DOHH2 (cell line): ENCODE measurements around the gene TFPT.
A peak's percentile ranks its signal among the peaks of the same experiment; 100 is the strongest.

Experiments
- H3F3A ChIP-seq: fragments of 200-600 bp; sonication (generic), shearing (Covaris generic); 2 replicates; pipeline ENCODE4 v1.6.0; 2016; ENCODE audit warnings: antibody characterized with exemption, mild to moderate bottlenecking; ENCODE audit not compliant: control insufficient read depth, insufficient read depth
- H3K27ac ChIP-seq: fragments of 200-600 bp; sonication (generic); 2 replicates; pipeline ENCODE4 v1.5.1; 2014; ENCODE audit warnings: low read depth, mild to moderate bottlenecking, low read length, moderate library complexity
- H3K27me3 ChIP-seq: fragments of 200-600 bp; sonication (generic); 2 replicates; pipeline ENCODE4 v1.6.1; 2014; ENCODE audit warnings: mild to moderate bottlenecking, low read length, mixed read lengths; ENCODE audit not compliant: control insufficient read depth
- H3K36me3 ChIP-seq: fragments of 200-600 bp; sonication (generic); 2 replicates; pipeline ENCODE4 v1.6.1; 2014; ENCODE audit warnings: mild to moderate bottlenecking, low read length, moderate library complexity, mixed read lengths; ENCODE audit not compliant: control insufficient read depth
- H3K4me1 ChIP-seq: fragments of 200-600 bp; sonication (generic); 2 replicates; pipeline ENCODE4 v1.6.1; 2014; ENCODE audit warnings: mild to moderate bottlenecking, low read length, mixed read lengths; ENCODE audit not compliant: control insufficient read depth
- H3K4me2 ChIP-seq: fragments of 200-600 bp; sonication (generic); 2 replicates; pipeline ENCODE4 v1.6.0; 2014; ENCODE audit warnings: mild to moderate bottlenecking, low read length, moderate library complexity
- H3K4me3 ChIP-seq: fragments of 200-600 bp; sonication (generic); 2 replicates; pipeline ENCODE4 v1.5.1; 2014; ENCODE audit warnings: mild to moderate bottlenecking, low read length, mixed read lengths
- H3K79me2 ChIP-seq: fragments of 200-600 bp; sonication (generic); 2 replicates; pipeline ENCODE4 v1.6.1; 2014; ENCODE audit warnings: mild to moderate bottlenecking, low read length, mixed read lengths; ENCODE audit not compliant: control insufficient read depth
- H3K9me2 ChIP-seq: fragments of 200-600 bp; sonication (generic); replicated peaks from 2 replicates; pipeline ENCODE4 v1.6.1; 2014; ENCODE audit warnings: mild to moderate bottlenecking, low read length, mixed read lengths; ENCODE audit not compliant: control insufficient read depth
- H3K9me3 ChIP-seq: fragments of 200-600 bp; sonication (generic); 2 replicates; pipeline ENCODE4 v1.6.1; 2014; ENCODE audit warnings: antibody characterized with exemption, low read length, mixed read lengths; ENCODE audit not compliant: control insufficient read depth, insufficient read depth
- H4K20me1 ChIP-seq: fragments of 200-600 bp; sonication (generic); 2 replicates; pipeline ENCODE4 v1.6.0; 2014; ENCODE audit warnings: low read depth, mild to moderate bottlenecking, antibody characterized with exemption, low read length, moderate library complexity; ENCODE audit not compliant: control insufficient read depth, insufficient read depth
- CTCF ChIP-seq: fragments of 200-600 bp; sonication (generic); IDR thresholded peaks from one replicate; pipeline ENCODE4 v1.5.1; 2014; ENCODE audit warnings: antibody characterized with exemption, mild to moderate bottlenecking, low read depth, low read length; ENCODE audit not compliant: poor library complexity, severe bottlenecking
- EZH2phosphoT487 ChIP-seq: fragments of 200-600 bp; sonication (generic); IDR thresholded peaks from 2 replicates; pipeline ENCODE4 v1.6.1; 2017; ENCODE audit warnings: borderline replicate concordance, mild to moderate bottlenecking, antibody characterized with exemption, low read length, moderate library complexity, mixed read lengths

Gene TFPT

DNA sequence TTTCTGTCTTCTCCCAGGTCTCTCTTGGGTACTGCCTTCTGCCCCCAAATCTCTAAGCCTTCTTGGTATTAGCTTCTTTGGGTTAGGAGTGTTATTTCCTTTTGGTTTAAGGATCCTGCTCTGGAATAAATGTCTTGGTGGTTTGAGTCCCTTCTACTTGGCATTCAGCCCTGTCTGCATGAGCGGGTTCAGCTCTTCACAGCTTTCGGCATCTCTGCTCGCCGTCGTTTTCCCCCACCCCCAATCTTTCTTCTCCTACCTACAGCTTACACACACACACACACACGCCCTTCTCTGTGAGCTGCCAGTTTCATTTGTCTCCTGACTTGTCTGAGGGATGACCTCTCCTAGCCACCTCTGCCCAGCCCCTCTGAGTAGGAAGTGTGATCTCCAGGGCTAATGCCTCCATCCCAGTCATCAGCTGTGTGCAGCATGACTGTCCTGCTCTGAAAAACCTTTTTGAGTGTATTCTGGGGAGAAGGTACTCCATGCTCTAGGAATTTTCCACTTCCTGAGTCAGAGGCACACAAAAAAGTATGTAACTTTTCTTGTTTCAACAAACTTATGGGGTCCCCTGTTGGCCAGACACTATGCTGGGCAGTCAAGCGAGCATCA is 26.8 kb upstream of the TFPT start:
- Histone ChIP-seq H3K4me1 (peaks cover 10% of the 10 kb centered on the region), H4K20me1 (0 out of 2 replicates have a peak, but pooled peaks cover 9% of the 10 kb centered on the region), H3K79me2 (peaks cover 55% of the 10 kb centered on the region), H3K9me2 (no peaks in the 10 kb centered on the region), H3K27ac (no peak overlapping the region), H3F3A (no peaks in the 10 kb centered on the region), H3K4me3 (no peak overlapping the region), H3K9me3 (no peaks in the 10 kb centered on the region), H3K4me2 (no peak overlapping the region), H3K36me3 (peaks cover 88% of the 10 kb centered on the region), H3K27me3 (no peaks in the 10 kb centered on the region)
- TF ChIP-seq EZH2phosphoT487 = no peak
- TF ChIP-seq CTCF = no peak

GRCh38 chr19:54141356-54141755 is 25.9 kb upstream of the TFPT start:
- H3K4me3 ChIP-seq = no peak overlapping the region
- 0 out of 2 replicates have a peak, but pooled peaks cover 9% of the 10 kb centered on the region for H4K20me1 ChIP-seq
- no peak for TF ChIP-seq EZH2phosphoT487
- TF ChIP-seq CTCF = no peak
- H3K9me3 ChIP-seq = no peaks in the 10 kb centered on the region
- peaks cover 79% of the 10 kb centered on the region for H3K36me3 ChIP-seq
- H3F3A ChIP-seq = no peaks in the 10 kb centered on the region
- H3K4me2 ChIP-seq = no peak overlapping the region
- H3K4me1 ChIP-seq = peaks cover 14% of the 10 kb centered on the region
- no peaks in the 10 kb centered on the region for H3K9me2 ChIP-seq
- H3K79me2 ChIP-seq = peaks cover 55% of the 10 kb centered on the region
- no peak overlapping the region for H3K27ac ChIP-seq
- no peaks in the 10 kb centered on the region for H3K27me3 ChIP-seq

DNA sequence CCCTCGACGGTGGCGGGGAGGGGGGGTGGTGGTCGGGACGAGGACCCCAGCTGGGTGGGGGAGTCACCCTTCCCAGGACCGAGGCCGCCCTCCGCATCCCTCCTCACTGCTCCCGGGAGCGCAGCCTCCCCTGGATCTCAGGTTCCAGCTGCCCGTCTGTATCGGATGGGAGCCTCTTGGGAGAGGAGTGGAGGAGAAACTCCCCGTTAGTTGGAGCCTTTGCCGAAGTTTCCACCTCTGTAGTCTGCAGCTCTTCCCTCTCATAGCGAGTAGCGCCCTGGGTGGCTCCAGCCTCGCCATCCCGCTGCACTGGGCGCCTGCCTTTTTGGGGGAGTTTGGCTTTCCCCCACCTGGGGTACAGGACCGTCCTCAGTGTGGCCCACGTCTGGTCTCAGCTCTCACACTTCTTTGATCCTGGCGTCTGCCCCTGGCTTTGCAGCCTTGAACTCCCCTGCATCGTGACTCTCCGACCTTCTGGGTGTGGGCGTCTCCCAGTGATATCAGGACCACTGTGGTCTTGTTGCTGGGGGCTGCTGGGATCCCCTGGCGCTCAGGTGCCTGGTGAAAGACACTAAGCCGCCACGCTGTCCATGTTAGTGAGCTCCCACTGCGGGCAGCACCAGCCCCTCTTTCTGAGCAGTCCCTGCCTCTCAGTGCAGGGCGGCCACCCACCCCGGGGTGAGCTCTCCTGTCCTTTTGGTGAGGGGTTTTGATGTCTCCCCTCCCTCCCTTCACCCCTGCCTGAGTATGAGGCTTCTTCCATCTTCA is 23.2 kb upstream of the TFPT start:
- TF ChIP-seq EZH2phosphoT487 (no peak), CTCF (no peak)
- Histone ChIP-seq H3K27ac (no peak overlapping the region), H3K4me1 (peaks cover 21% of the 10 kb centered on the region)

More for the DNA sequence above, 23.2 kb upstream of the TFPT start:
- H3K79me2 ChIP-seq = peaks cover 55% of the 10 kb centered on the region
- H3K4me2 ChIP-seq = peak overlapping the region; percentile 64
- peak overlapping the region; percentile 89 for H3K4me3 ChIP-seq
- no peaks in the 10 kb centered on the region for H3K9me3 ChIP-seq
- no peaks in the 10 kb centered on the region for H3F3A ChIP-seq
- H3K27me3 ChIP-seq = no peaks in the 10 kb centered on the region
- H3K36me3 ChIP-seq = peaks cover 52% of the 10 kb centered on the region
- 0 out of 2 replicates have a peak, but pooled peaks cover 9% of the 10 kb centered on the region for H4K20me1 ChIP-seq
- no peaks in the 10 kb centered on the region for H3K9me2 ChIP-seq
